Loucy (cell line): ENCODE measurements around the gene CCDC121.

Experiments
- EZH2phosphoT487 ChIP-seq: fragments of 200-600 bp; IDR thresholded peaks from 2 replicates; pipeline ENCODE4 v1.6.1; 2018; ENCODE audit warnings: antibody characterized with exemption, mild to moderate bottlenecking, moderate library complexity, borderline replicate concordance
- TF ChIP-seq, protein P1 (sequence below): fragments of 200-600 bp; sonication (generic); conservative IDR thresholded peaks from 2 replicates; pipeline ENCODE4 v1.5.1; 2014; ENCODE audit warnings: mild to moderate bottlenecking, antibody characterized with exemption, low read length

DNA sequence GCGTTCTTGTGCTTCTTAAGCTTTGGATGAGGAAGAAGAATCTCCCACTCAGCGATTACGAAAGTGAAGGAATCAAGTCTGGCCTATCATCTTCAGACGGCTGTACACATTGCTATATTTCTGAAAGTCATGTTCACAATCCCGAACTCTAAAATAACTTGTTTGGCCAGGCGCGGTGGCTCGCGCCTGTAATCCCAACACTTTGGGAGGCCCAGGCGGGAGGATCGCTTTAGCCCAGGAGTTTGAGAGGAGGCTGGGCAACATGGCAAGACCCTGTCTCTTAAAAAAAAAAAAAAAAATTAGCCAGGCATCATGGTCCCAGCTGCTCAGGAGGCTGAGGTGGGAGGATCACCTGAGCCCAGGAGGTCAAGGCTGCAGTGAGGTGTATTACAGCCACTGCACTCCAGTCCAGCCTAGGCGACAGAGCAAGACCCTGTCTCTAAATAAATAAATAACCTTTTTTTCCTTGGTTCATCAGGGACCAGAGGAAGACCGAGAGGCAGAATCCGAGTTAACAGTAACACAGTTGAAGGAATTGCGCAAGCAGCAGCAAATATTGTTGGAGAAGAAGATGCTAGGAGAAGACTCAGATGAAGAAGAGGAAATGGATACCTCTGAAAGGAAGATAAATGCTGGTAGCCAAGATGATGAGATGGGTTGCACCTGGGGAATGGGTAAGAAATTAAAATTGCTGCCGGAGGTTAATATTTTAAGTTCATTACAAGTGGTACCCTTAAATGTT lies 36.0 kb upstream of the CCDC121 start:
- no peak for TF ChIP-seq EZH2phosphoT487
- TF ChIP-seq, protein P1, sequence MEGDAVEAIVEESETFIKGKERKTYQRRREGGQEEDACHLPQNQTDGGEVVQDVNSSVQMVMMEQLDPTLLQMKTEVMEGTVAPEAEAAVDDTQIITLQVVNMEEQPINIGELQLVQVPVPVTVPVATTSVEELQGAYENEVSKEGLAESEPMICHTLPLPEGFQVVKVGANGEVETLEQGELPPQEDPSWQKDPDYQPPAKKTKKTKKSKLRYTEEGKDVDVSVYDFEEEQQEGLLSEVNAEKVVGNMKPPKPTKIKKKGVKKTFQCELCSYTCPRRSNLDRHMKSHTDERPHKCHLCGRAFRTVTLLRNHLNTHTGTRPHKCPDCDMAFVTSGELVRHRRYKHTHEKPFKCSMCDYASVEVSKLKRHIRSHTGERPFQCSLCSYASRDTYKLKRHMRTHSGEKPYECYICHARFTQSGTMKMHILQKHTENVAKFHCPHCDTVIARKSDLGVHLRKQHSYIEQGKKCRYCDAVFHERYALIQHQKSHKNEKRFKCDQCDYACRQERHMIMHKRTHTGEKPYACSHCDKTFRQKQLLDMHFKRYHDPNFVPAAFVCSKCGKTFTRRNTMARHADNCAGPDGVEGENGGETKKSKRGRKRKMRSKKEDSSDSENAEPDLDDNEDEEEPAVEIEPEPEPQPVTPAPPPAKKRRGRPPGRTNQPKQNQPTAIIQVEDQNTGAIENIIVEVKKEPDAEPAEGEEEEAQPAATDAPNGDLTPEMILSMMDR: no peak
